Measurements from ENCODE around the gene EIF3B.
A peak's percentile ranks its signal among the peaks of the same experiment; 100 is the strongest.
"Not testable (repeated sequence)": the region's sequence is repeated elsewhere in the genome, so short reads cannot be mapped to it uniquely, and the experiment has no call there.

EIF3B gene

DNA sequence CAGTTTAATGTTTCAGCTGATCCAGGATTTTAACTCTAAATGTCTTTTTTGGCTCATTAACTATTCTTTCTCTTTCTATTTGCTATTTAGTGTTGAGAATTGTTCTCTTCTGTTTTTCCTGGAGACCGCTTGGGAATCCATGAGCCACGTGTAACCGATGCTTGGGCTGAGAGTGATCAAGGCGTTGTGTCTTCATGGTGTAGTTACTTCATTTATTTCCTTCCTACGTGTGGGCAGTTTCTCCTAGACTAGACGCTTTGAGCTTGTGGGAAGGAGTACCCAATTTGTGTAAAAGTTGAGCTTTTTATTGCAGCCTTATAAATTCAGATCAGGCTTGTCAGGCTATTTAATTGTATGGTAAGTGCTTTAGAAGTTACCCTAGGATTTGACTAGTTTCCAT is 2.9 kb downstream of the EIF3B start:
- H3K27me3 Mint-ChIP-seq: no peaks in the 10 kb centered on the region
- peaks cover 86% of the 10 kb centered on the region for H3K36me3 Mint-ChIP-seq (ENCODE audit: low read depth)
- H3K9me3 Mint-ChIP-seq: no peaks in the 10 kb centered on the region
- H3K4me3 Mint-ChIP-seq: peak overlapping the region; percentile 89
- H3K27ac Mint-ChIP-seq: peak overlapping the region; percentile 91
- peaks cover 55% of the 10 kb centered on the region for H3K4me1 Mint-ChIP-seq (ENCODE audit: low read depth)
- DNase-seq: no peak

DNA sequence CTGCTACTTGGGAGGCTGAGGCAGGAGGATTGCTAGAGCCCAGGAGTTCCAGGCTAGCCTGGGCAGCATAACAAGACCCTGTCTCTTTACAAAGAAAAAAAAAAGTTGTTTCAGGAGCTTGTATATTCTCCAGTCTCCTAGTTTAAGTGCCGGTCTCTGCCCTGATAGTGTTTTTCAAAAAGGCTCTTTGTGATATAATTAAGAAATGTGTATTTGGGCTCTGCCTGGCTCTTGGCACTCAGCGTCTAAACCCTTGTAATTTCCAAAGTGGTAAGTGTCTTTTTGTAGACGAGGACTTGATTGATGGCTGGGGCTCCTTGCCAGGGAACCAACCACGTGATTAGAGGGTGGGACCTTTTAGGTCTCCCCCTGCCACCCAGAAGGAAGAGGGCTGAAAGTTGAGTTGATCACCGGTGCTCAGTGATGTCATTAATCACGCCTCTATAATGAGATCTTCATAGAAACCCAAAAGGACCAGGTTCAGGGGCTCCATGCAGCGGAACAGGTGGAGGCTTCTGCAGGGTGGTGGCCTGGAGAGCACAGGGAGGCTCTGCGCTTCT is 4.4 kb downstream of the EIF3B start:
- H3K36me3 Mint-ChIP-seq (ENCODE audit: low read depth): peaks cover 93% of the 10 kb centered on the region
- no peak overlapping the region for H3K4me3 Mint-ChIP-seq
- peaks cover 45% of the 10 kb centered on the region for H3K4me1 Mint-ChIP-seq (ENCODE audit: low read depth)
- H3K27ac Mint-ChIP-seq: peak overlapping the region; percentile 57
- no peaks in the 10 kb centered on the region for H3K27me3 Mint-ChIP-seq
- DNase-seq: no peak
- no peaks in the 10 kb centered on the region for H3K9me3 Mint-ChIP-seq

DNA sequence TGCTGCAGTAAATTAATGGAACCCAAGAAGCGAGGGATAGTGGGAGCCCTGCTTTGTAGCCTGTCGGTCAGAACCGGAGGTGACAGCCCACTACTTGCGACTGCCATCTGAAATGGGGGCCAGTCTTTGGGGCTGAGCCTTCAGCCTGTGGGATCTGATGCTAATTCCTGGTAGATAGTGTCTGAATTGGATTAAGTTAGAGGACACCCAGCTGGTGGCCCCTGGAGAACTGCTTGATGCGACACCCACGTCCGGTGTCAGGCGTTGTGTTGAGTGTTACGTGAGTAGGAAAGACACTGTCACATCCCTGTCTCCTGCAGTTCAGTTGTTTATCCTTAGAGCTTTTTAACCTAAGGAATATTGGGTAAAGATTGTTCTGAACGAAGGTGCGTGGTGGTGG is 5.0 kb downstream of the EIF3B start:
- DNase-seq: no peak
- H3K27ac Mint-ChIP-seq: peak overlapping the region; percentile 57
- no peak overlapping the region for H3K4me3 Mint-ChIP-seq
- H3K27me3 Mint-ChIP-seq: no peaks in the 10 kb centered on the region
- H3K4me1 Mint-ChIP-seq (ENCODE audit: low read depth): peaks cover 45% of the 10 kb centered on the region
- H3K9me3 Mint-ChIP-seq: no peaks in the 10 kb centered on the region
- H3K36me3 Mint-ChIP-seq (ENCODE audit: low read depth): peaks cover 93% of the 10 kb centered on the region

DNA sequence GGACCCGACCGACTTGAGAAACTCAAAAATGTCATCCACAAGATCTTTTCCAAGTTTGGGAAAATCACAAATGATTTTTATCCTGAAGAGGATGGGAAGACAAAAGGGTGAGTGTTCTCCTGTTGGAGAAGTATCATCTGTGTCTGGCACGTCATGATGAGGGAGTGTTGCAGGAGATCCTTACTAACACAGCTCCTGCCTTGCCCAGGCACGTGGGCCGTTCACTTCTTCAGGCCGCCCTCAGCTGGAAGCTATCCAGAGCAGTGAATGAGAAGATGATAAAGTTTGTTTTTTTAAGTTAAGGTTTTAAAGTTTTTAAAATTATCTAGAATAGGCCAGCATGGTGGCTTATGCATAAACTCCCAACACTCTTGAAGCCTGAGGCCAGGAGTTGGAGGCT is 6.2 kb downstream of the EIF3B start:
- no peak for DNase-seq
- Mint-ChIP-seq H3K27ac (peak overlapping the region; percentile 26), H3K4me1 (ENCODE audit: low read depth) (peaks cover 44% of the 10 kb centered on the region), H3K27me3 (no peaks in the 10 kb centered on the region), H3K36me3 (ENCODE audit: low read depth) (peaks cover 97% of the 10 kb centered on the region), H3K4me3 (no peak overlapping the region), H3K9me3 (no peaks in the 10 kb centered on the region)

DNA sequence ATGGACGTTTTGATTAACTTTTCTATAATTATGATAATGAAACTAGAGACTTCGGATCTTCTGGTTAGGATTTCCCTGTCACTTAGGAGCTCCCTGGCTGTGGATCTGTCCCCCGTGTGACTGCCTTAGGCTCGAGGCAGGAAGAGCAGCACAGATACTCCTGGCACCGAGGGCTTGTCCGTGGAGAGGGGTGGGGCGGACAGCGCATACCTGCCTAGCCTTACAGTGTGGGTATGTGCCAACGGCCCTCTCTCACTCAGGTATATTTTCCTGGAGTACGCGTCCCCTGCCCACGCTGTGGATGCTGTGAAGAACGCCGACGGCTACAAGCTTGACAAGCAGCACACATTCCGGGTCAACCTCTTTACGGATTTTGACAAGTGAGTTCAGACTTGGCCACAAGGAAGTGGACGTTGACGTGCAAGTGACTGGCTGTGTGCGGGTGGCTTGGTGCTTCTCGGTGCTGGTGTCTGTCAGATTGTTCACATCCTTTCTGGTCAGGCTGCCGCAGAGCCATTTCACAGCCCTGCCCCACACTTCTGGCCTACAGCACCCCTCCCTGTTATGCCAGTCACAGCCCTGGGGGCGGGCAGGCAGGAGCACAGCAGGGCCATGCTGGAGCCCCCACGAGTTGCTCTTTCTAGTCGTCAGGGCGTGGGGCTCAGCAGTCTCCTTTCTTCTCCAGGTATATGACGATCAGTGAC is 7.9 kb downstream of the EIF3B start:
- H3K4me3 Mint-ChIP-seq: no peak overlapping the region

DNA sequence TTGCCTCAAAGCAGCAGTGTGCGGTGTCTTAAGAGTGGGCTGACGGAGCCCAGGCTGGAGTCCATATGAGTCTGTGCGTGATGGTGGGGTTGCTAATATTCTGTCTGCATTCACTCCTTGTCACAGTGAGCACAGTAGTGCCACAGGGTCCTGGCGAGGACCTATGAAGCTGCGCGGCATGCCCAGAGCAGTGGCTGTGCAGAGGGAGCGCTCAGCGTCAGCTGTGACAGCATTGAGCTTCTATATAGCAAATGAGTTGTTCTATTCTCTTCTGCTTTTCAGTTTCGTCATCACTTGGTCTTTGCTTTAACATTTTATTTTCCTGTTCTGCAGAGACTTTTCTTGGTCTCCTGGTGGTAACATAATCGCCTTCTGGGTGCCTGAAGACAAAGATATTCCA is 14.5 kb downstream of the EIF3B start:
- Mint-ChIP-seq H3K36me3 (ENCODE audit: low read depth) (peaks cover 98% of the 10 kb centered on the region), H3K4me1 (ENCODE audit: low read depth) (no peaks in the 10 kb centered on the region)

More for the DNA sequence above, 7.9 kb downstream of the EIF3B start:
- peaks cover 32% of the 10 kb centered on the region for H3K4me1 Mint-ChIP-seq (ENCODE audit: low read depth)
- H3K36me3 Mint-ChIP-seq (ENCODE audit: low read depth): peaks cover 97% of the 10 kb centered on the region
- no peaks in the 10 kb centered on the region for H3K27me3 Mint-ChIP-seq
- H3K9me3 Mint-ChIP-seq: no peaks in the 10 kb centered on the region
- H3K27ac Mint-ChIP-seq: no peak overlapping the region
- DNase-seq: no peak

DNA sequence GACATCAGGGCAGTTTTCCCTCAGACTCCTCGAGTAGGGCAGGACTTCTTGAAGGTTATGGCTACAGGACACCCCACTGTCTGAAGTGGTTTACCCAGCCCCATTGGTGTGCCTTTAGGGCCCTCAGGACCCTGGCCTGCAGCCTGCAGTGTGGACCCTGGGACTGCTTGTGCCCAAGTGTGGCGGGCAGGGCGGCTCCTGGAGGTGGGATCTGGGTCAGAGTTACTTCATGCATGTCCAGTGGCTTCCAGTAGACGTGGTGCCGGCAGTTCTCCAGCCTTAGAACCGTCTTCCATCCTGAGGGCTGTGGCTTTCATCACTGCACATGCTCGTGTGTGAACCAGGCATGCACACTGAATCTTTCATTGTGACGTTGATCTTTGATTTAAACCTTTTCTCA is 16.7 kb downstream of the EIF3B start:
- peaks cover 98% of the 10 kb centered on the region for H3K36me3 Mint-ChIP-seq (ENCODE audit: low read depth)
- H3K9me3 Mint-ChIP-seq: no peaks in the 10 kb centered on the region
- no peak overlapping the region for H3K4me3 Mint-ChIP-seq
- H3K4me1 Mint-ChIP-seq (ENCODE audit: low read depth): no peaks in the 10 kb centered on the region
- DNase-seq: no peak
- peak overlapping the region; percentile 33 for H3K27ac Mint-ChIP-seq
- H3K27me3 Mint-ChIP-seq: no peaks in the 10 kb centered on the region

More for the DNA sequence above, 14.5 kb downstream of the EIF3B start:
- H3K27ac Mint-ChIP-seq: no peak overlapping the region
- H3K27me3 Mint-ChIP-seq: no peaks in the 10 kb centered on the region
- H3K4me3 Mint-ChIP-seq: no peak overlapping the region
- no peak for DNase-seq
- no peaks in the 10 kb centered on the region for H3K9me3 Mint-ChIP-seq

DNA sequence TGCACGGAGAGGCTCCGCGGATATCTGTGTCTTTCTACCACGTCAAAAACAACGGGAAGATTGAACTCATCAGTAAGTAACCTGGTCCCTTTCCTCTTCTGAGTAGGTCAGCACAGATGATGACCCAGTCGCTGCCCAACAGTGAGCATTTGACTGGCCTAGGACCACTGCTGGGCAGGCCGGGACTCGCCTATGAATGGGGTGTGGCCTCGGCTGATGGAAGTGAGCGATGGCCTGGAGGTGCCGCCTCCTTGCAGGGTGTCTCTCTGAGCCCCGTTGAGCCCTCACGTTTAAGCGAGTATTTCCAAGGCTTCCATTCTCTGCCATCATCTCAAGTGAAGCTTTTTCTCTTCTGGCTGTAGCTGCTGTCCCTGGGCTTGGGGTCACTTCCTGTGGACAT is 18.1 kb downstream of the EIF3B start:
- Mint-ChIP-seq H3K36me3 (ENCODE audit: low read depth) (peaks cover 95% of the 10 kb centered on the region), H3K27me3 (no peaks in the 10 kb centered on the region), H3K4me1 (ENCODE audit: low read depth) (peaks cover 2% of the 10 kb centered on the region), H3K27ac (no peak overlapping the region), H3K4me3 (no peak overlapping the region), H3K9me3 (no peaks in the 10 kb centered on the region)
- DNase-seq: no peak

DNA sequence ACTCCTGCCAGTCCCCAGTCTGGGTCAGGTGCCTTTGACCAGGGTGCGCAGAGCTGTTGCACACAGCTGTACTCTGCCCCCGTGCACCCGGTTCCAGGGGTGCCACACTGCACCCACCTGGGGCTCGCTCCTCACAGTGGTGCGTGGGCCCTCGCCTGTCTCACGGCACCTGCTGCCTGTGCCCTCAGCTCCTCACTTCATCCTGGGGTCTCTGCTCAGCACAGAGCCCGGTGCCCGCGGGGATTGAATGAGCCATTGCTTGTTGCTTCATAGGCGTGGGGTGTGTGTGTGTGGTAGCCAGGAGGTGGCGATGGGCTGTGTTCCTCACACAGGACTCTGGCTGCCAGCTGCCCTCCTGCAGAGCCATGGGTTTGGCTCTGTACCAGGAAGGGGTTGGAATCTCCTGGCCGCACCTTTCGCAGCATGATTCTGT is 18.5 kb downstream of the EIF3B start:
- Mint-ChIP-seq H3K9me3 (no peaks in the 10 kb centered on the region), H3K4me1 (ENCODE audit: low read depth) (peaks cover 3% of the 10 kb centered on the region), H3K27ac (no peak overlapping the region), H3K27me3 (no peaks in the 10 kb centered on the region), H3K36me3 (ENCODE audit: low read depth) (peaks cover 94% of the 10 kb centered on the region), H3K4me3 (no peak overlapping the region)
- DNase-seq: no peak

DNA sequence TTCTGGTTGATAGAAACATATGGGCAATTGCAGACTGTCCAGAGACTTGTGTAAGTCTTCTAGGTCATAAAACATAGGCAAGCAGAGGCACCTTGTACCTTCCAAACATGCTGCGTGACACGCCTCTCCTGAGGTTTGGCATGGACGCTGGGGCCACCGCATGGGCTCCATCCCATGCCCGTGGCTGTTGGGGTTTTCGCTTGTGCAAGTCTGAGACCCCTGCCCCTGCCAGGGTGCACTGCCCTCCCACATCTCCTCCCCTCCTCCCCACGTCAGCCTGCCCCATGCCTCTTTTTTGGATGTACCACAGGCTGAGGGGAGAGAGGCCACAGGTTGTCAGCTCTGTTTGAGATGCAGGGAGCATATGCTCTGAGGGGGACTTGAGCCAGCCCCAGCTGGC is 19.0 kb downstream of the EIF3B start:
- Mint-ChIP-seq H3K27ac (no peak overlapping the region), H3K9me3 (no peaks in the 10 kb centered on the region), H3K4me1 (ENCODE audit: low read depth) (peaks cover 5% of the 10 kb centered on the region), H3K4me3 (no peak overlapping the region), H3K36me3 (ENCODE audit: low read depth) (peaks cover 94% of the 10 kb centered on the region), H3K27me3 (no peaks in the 10 kb centered on the region)
- no peak for DNase-seq

DNA sequence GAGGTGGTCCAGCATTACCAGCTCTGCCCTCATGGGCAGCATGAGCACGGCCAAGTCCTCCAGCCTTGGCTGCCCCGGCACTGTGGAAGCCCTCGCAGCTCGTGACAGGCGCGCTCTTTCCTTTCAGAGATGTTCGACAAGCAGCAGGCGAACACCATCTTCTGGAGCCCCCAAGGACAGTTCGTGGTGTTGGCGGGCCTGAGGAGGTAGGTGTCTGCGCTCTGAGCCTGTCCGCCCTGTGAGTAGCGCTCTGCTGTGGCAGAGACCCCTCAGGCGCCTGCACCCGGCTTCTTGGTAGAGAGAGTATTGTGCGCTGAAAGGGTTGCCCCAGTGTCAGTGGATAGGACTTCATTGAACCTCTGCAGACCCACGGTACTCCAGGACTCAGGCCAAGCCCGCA is 19.8 kb downstream of the EIF3B start:
- Mint-ChIP-seq H3K4me3 (no peak overlapping the region), H3K4me1 (ENCODE audit: low read depth) (peaks cover 5% of the 10 kb centered on the region), H3K9me3 (no peaks in the 10 kb centered on the region), H3K36me3 (ENCODE audit: low read depth) (peaks cover 94% of the 10 kb centered on the region), H3K27me3 (no peaks in the 10 kb centered on the region), H3K27ac (no peak overlapping the region)
- no peak for DNase-seq

DNA sequence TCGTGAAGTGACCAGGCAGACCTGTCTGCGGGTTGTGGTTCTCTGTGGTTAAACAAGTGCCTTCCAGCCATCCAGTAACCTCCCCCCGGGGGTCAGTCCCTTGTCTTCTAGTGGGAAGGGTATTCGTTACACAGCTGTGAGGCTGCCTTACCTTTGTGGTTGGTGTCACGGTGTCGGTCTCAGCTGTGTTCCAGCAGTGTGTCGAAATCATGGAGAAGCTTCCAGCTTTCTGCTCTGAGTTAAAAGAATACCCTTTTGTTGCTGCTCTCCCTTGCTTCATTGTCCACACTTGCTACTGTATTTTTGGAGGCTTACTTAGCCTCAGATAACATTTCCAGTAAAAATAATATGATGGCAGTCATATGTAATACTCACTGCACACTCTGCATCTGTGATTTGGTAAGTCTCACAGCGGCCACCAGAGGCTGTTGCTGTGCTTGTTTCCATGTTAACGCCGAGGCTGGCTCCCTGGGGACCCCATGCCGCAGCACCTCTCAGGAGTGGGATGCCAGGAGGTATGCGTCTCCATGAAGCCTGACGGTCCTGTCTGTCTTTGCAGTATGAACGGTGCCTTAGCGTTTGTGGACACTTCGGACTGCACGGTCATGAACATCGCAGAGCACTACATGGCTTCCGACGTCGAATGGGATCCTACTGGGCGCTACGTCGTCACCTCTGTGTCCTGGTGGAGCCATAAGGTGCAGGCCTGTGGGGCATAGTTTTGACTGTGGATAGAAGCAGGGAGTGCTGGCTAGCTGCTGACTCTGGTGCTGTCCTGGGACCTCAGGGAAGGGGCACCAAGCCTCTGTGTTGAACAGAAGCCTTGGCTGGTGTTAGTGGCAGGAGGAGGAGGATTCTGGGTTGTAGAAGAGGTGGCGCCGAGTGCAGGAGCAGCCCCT is 20.5 kb downstream of the EIF3B start:
- H3K9me3 Mint-ChIP-seq: no peaks in the 10 kb centered on the region
- no peak for DNase-seq
- H3K4me1 Mint-ChIP-seq (ENCODE audit: low read depth): peaks cover 5% of the 10 kb centered on the region
- peaks cover 94% of the 10 kb centered on the region for H3K36me3 Mint-ChIP-seq (ENCODE audit: low read depth)
- H3K27ac Mint-ChIP-seq: no peak overlapping the region
- H3K4me3 Mint-ChIP-seq: no peak overlapping the region
- no peaks in the 10 kb centered on the region for H3K27me3 Mint-ChIP-seq

DNA sequence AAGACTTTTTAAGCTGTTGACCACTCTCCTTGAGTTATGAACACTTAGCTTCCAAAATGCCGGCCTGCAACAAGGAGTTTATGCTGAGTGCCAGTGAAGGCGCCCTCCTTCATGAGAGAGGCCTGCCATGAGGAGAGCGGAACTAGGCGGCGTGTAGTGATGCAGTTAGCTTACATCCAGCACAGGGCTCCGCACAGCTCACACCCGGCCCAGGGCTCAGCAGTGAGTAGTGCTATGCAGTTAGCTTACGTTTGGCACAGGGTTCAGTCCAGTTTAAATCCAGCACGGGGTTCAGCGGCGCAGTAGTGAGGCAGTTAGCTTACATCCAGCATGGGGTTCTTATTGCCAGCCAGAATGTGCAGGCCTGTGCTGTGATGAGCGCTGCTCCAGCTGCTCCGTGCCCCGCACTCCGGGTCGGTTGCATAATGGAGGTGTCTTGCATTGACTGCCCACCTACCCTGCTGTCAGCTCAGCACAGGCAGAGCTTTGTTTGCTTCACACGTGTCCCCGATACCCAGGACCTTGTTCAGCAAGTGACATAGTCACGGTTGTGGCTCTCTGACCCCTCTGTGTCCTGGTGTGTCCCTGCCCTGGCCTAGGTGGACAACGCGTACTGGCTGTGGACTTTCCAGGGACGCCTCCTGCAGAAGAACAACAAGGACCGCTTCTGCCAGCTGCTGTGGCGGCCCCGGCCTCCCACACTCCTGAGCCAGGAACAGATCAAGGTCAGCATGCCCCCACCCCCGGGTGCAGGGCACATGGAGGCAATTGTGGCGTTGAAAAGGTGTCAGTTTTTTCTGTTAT is 21.9 kb downstream of the EIF3B start:
- peaks cover 5% of the 10 kb centered on the region for H3K4me1 Mint-ChIP-seq (ENCODE audit: low read depth)
- no peaks in the 10 kb centered on the region for H3K27me3 Mint-ChIP-seq
- H3K4me3 Mint-ChIP-seq: no peak overlapping the region
- H3K27ac Mint-ChIP-seq: no peak overlapping the region
- peaks cover 94% of the 10 kb centered on the region for H3K36me3 Mint-ChIP-seq (ENCODE audit: low read depth)
- DNase-seq: no peak
- H3K9me3 Mint-ChIP-seq: no peaks in the 10 kb centered on the region

DNA sequence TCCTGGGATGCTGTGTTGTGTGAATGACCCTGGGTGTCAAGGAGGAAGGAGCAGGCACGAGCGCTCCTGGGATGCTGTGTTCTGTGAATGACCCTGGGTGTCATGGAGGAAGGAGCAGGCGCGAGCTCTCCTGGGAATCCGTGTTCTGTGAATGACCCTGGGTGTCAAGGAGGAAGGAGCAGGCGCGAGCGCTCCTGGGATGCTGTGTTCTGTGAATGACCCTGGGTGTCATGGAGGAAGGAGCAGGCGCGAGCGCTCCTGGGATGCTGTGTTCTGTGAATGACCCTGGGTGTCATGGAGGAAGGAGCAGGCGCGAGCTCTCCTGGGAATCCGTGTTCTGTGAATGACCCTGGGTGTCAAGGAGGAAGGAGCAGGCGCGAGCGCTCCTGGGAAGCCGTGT is 22.9 kb downstream of the EIF3B start:
- not testable (repeated sequence) for H3K9me3 Mint-ChIP-seq; H3K27me3 Mint-ChIP-seq; DNase-seq; H3K4me3 Mint-ChIP-seq; H3K27ac Mint-ChIP-seq; H3K4me1 Mint-ChIP-seq (ENCODE audit: low read depth)
- peaks cover 94% of the 10 kb centered on the region for H3K36me3 Mint-ChIP-seq (ENCODE audit: low read depth)

All from activated T-cell treated with anti-CD3 and anti-CD28 coated beads, Interleukin-2, amount 50 U/mL, for 24 hours (primary cell).